ENCODE results near the gene DNAJA4.

DNA sequence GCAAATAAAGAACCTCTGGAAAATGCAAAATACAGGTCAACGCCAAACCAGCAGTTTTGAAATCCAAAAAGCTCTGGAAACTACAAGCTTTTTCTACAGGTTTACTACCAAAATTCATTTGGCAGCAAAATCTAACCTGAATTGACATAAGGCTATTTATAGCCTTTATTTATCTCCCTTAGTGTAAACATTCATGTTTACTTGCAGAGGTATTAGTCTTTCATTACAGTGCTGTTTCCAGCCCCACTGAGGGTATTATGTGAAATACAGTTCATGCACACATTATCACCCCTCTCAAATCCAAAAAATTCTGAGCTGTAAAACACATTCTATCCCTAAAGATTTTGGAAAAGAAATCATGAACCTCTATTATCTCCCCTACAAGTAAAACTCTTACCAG is 27.9 kb downstream of the DNAJA4 start:
- no peak for TF ChIP-seq POLR2A (IDR thresholded peaks at IDR 0.05)
- TF ChIP-seq, protein P1, sequence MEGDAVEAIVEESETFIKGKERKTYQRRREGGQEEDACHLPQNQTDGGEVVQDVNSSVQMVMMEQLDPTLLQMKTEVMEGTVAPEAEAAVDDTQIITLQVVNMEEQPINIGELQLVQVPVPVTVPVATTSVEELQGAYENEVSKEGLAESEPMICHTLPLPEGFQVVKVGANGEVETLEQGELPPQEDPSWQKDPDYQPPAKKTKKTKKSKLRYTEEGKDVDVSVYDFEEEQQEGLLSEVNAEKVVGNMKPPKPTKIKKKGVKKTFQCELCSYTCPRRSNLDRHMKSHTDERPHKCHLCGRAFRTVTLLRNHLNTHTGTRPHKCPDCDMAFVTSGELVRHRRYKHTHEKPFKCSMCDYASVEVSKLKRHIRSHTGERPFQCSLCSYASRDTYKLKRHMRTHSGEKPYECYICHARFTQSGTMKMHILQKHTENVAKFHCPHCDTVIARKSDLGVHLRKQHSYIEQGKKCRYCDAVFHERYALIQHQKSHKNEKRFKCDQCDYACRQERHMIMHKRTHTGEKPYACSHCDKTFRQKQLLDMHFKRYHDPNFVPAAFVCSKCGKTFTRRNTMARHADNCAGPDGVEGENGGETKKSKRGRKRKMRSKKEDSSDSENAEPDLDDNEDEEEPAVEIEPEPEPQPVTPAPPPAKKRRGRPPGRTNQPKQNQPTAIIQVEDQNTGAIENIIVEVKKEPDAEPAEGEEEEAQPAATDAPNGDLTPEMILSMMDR (IDR thresholded peaks at IDR 0.05): no peak
